GM12878 (cell line): ENCODE data around the gene SARDH. TPM values are rescaled to one million over a fixed set of nuclear protein-coding genes. Genes with fewer than 3 reads are reported as not detected.

ENCODE experiments used
- ATAC-seq: fragments of 200-7000 bp; cut with Tn5 transposase; 3 replicates; pipeline ENCODE4 v1.9.1; 2020; ENCODE audit warnings: mild to moderate bottlenecking, moderate library complexity
- BruUV-seq: library from RNA; stranded (reverse); fragments of 400-500 nt; replicated peaks from 2 replicates; lab custom pipeline; 2021; lab: Mats Ljungman, UMichigan
- CTCF ChIA-PET: fragments of 300-600 bp; sonication (Branson Sonifier 250); formaldehyde crosslinking; extraction: SDS; loops from one replicate; lab custom pipeline; 2021; ENCODE audit warnings: inconsistent platforms; lab: Yijun Ruan, JAX
- POLR2A ChIA-PET: fragments of 350-600 bp; formaldehyde crosslinking; extraction: SDS; loops from one replicate; lab custom pipeline; 2021; ENCODE audit warnings: inconsistent platforms; lab: Charles Lee
- RAD21 ChIA-PET: fragments of 300-600 bp; sonication (Branson Sonifier 250); formaldehyde crosslinking; loops from one replicate; lab custom pipeline; 2023; ENCODE audit warnings: antibody characterized with exemption; ENCODE audit not compliant: unreplicated experiment; lab: Charles Lee
- SMC1A ChIA-PET: fragments of 300-600 bp; sonication (Branson Sonifier 250); formaldehyde crosslinking; loops from one replicate; lab custom pipeline; 2023; ENCODE audit not compliant: unreplicated experiment, uncharacterized antibody; lab: Charles Lee
- DNase-seq: peaks from one replicate; pipeline ENCODE4 v3.0.0-alpha.2; 2011; ENCODE audit warnings: low read depth, low spot score
- FAIRE-seq: peaks from 3 replicates; lab custom pipeline; 2011; peaks lifted over from hg19 to GRCh38; lab: Jason Lieb, UNC
- H2AFZ ChIP-seq: 2 replicates; pipeline ENCODE4 v1.6.0; 2011; ENCODE audit warnings: low read depth, low read length, control low read depth; ENCODE audit not compliant: control insufficient read depth
- H3K27ac ChIP-seq: 2 replicates; pipeline ENCODE4 v1.5.1; 2011; ENCODE audit warnings: control low read depth; ENCODE audit not compliant: control insufficient read depth, insufficient read depth
- H3K27me3 ChIP-seq, 2 experiments: replicated peaks in 1 of 2; 2 replicates each; pipeline versions ENCODE4 v1.6.0 to v1.6.1; 2011; ENCODE audit warnings: low read length in 1 of 2; ENCODE audit not compliant: control insufficient read depth in 2 of 2, insufficient read depth in 2 of 2
- H3K36me3 ChIP-seq, 2 experiments: 2 replicates each; pipeline ENCODE4 v1.5.1; 2011; ENCODE audit warnings: low read length in 1 of 2; ENCODE audit not compliant: control insufficient read depth in 2 of 2, insufficient read depth in 2 of 2
- H3K4me1 ChIP-seq: 2 replicates; pipeline ENCODE4 v1.6.1; 2011; ENCODE audit warnings: mild to moderate bottlenecking, low read length, moderate library complexity, mixed read lengths; ENCODE audit not compliant: control insufficient read depth, insufficient read depth
- H3K4me2 ChIP-seq: 2 replicates; pipeline ENCODE4 v1.6.0; 2011; ENCODE audit warnings: control low read depth; ENCODE audit not compliant: control insufficient read depth, insufficient read depth
- H3K4me3 ChIP-seq: fragments of 200-600 bp; sonication (generic); 2 replicates; pipeline ENCODE4 v1.5.1; 2016
- H3K79me2 ChIP-seq: 2 replicates; pipeline ENCODE4 v1.6.0; 2011; ENCODE audit warnings: low read length; ENCODE audit not compliant: control insufficient read depth, insufficient read depth
- H3K9ac ChIP-seq: 2 replicates; pipeline ENCODE4 v1.8.0; 2011; ENCODE audit warnings: low read length, control low read depth, mixed read lengths; ENCODE audit not compliant: control insufficient read depth, insufficient read depth
- H3K9me3 ChIP-seq: replicated peaks from 3 replicates; pipeline ENCODE4 v1.5.1; 2011; ENCODE audit warnings: mild to moderate bottlenecking, low read length; ENCODE audit not compliant: control insufficient read depth, insufficient read depth
- H4K20me1 ChIP-seq: 2 replicates; pipeline ENCODE4 v1.6.0; 2011; ENCODE audit not compliant: control insufficient read depth, insufficient read depth
- CREM ChIP-seq: IDR thresholded peaks from 2 replicates; pipeline ENCODE4 v1.6.1; 2014; ENCODE audit warnings: antibody characterized with exemption, low read depth
- KLF5 ChIP-seq: fragments of 450-650 bp; IDR thresholded peaks from 2 replicates; pipeline ENCODE4 v1.6.1; 2014; ENCODE audit warnings: mild to moderate bottlenecking; ENCODE audit not compliant: partially characterized antibody
- MXI1 ChIP-seq: fragments of 150-350 bp; IDR thresholded peaks from 2 replicates; pipeline ENCODE4 v1.6.1; 2011; ENCODE audit warnings: low read depth, mild to moderate bottlenecking, inconsistent platforms, low read length, improper control_type of control experiment
- POLR2AphosphoS5 ChIP-seq: IDR thresholded peaks from 2 replicates; pipeline ENCODE4 v1.6.1; 2011; ENCODE audit warnings: mild to moderate bottlenecking, low read length, inconsistent platforms
- SMARCA5 ChIP-seq: fragments of 450-650 bp; IDR thresholded peaks from 2 replicates; pipeline ENCODE4 v1.6.1; 2017; ENCODE audit warnings: mild to moderate bottlenecking
- whole genome bisulfite sequencing: methylation state at CpG from one replicate; pipeline ENCODE4 v1.1.6; 2016; ENCODE audit warnings: low lambda C conversion rate; ENCODE audit not compliant: insufficient replicate concordance, insufficient coverage; ENCODE audit errors: missing lambda C conversion rate; 5-methylcytosine and 5-hydroxymethylcytosine counted together
- in situ Hi-C: fragments of 300-500 bp; cut with MboI; formaldehyde crosslinking; loops from 9 replicates; pipeline ENCODE4 v1.14.3; 2018; ENCODE audit warnings: mixed read lengths
- intact Hi-C: fragments of 100-400 bp; cut with micrococcal nuclease; formaldehyde crosslinking; loops from one replicate; pipeline ENCODE4 v1.14.2; 2022; ENCODE audit not compliant: unreplicated experiment
- polyA plus RNA-seq, 11 experiments: library from polyadenylated mRNA; depleted of rRNA in 4 of 11; unstranded in 6 of 11; stranded (reverse) in 5 of 11; fragments of >200 nt; fragmentation: Nextera tagmentation in 4 of 11; fragmentation: Illumina TruSeq in 1 of 11; extraction: Ambion mirVana in 4 of 11; extraction: Trizol in 1 of 11; gene quantifications; 1 replicate in 1 of 11; 2 replicates in 10 of 11; pipeline versions ENCODE4 v1.2.1 to v1.2.3, GENCODE V29; 2011 to 2016; ENCODE audit warnings: inconsistent platforms in 2 of 11, missing spikeins in 2 of 11, low read depth in 1 of 11
- total RNA-seq, 4 experiments: library from RNA; depleted of rRNA in 3 of 4; stranded (reverse); fragments of >200 nt in 3 of 4; fragmentation: Illumina TruSeq in 1 of 4; extraction: Trizol in 1 of 4; gene quantifications; 2 replicates each; pipeline versions ENCODE4 v1.2.1 to v1.2.3, GENCODE V29; 2013 to 2021
- TF ChIP-seq, protein P1 (sequence below): fragments of 450-650 bp; IDR thresholded peaks from 2 replicates; pipeline ENCODE4 v1.6.1; 2018; ENCODE audit warnings: mild to moderate bottlenecking, low read depth, moderate library complexity; ENCODE audit not compliant: partially characterized antibody
- TF ChIP-seq, protein P2 (sequence below): IDR thresholded peaks from 2 replicates; pipeline ENCODE4 v1.6.1; 2012; ENCODE audit warnings: low read depth, low read length, improper control_type of control experiment

The SARDH gene
- total and polyA plus RNA-seq, 10 of the 15 experiments (the other 5 are each of a cell fraction or from before 2014, with no cell fraction given): 0.03 to 0.15 (median 0.10) TPM; not detected in 6

DNA sequence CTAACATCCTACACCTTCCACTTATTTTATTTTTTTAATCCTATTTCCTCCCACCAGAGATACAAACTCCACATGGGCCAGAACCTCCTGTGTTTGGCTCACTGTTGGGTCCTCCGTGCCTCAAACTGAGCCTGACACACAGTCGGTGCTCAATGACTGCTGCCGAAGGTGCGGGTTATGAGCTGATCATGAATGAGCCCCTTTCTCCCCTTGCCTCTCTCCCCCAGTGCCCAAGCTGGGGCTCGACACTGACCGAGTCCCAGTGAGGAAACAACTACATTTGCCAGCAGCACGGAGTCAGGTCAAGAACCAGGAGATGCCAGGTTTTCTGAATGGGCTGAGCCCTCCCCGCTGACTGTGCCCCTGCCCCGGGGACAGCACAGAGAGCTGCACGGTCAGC is 45.0 kb downstream of the SARDH start (continued):
- TF ChIP-seq, protein P1, sequence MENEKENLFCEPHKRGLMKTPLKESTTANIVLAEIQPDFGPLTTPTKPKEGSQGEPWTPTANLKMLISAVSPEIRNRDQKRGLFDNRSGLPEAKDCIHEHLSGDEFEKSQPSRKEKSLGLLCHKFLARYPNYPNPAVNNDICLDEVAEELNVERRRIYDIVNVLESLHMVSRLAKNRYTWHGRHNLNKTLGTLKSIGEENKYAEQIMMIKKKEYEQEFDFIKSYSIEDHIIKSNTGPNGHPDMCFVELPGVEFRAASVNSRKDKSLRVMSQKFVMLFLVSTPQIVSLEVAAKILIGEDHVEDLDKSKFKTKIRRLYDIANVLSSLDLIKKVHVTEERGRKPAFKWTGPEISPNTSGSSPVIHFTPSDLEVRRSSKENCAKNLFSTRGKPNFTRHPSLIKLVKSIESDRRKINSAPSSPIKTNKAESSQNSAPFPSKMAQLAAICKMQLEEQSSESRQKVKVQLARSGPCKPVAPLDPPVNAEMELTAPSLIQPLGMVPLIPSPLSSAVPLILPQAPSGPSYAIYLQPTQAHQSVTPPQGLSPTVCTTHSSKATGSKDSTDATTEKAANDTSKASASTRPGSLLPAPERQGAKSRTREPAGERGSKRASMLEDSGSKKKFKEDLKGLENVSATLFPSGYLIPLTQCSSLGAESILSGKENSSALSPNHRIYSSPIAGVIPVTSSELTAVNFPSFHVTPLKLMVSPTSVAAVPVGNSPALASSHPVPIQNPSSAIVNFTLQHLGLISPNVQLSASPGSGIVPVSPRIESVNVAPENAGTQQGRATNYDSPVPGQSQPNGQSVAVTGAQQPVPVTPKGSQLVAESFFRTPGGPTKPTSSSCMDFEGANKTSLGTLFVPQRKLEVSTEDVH: no peak
- TF ChIP-seq, protein P2, sequence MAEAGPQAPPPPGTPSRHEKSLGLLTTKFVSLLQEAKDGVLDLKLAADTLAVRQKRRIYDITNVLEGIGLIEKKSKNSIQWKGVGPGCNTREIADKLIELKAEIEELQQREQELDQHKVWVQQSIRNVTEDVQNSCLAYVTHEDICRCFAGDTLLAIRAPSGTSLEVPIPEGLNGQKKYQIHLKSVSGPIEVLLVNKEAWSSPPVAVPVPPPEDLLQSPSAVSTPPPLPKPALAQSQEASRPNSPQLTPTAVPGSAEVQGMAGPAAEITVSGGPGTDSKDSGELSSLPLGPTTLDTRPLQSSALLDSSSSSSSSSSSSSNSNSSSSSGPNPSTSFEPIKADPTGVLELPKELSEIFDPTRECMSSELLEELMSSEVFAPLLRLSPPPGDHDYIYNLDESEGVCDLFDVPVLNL: no peak
- TF ChIP-seq CREM: no peak

DNA sequence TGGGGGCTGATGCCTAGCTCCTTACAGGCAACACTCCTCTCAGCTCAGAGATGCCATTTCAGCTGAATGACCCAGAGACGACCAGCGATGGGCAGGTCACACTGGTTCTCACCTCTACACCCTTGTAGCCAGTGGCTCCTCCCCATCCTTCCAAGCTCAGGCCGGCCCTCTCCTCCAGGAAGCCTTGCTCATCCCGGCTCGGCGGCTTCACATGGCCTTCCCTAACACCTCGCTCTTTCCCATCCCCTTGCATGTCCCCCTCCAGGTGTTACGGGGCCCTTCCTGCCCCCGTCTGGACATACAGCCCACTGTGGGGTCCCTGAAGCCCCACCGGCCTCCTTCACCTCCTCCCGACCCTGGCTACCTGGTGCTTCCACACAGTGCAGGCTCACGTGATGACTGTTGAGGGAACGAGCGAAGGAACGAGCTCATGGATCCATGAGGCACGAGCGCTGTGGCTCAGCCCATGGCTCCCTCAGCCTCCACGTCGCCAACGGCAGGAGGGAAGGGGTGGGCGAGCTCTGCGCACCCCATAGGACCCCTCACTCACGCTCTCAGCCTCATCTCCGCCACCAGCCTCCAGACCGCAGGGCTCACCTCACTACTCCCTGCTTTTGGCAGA is 45.7 kb downstream of the SARDH start:
- intact Hi-C loops (no loop called here), in situ Hi-C loops (no loop called here)
- TF ChIP-seq KLF5 (no peak), SMARCA5 (no peak), MXI1 (no peak), POLR2AphosphoS5 (no peak)
- RAD21 ChIA-PET: no interaction called here
- Histone ChIP-seq H2AFZ (no peak overlapping the region), H3K79me2 (no peaks in the 10 kb centered on the region), H3K9me3 (no peaks in the 10 kb centered on the region), H3K4me1 (no peaks in the 10 kb centered on the region), H3K4me2 (no peak overlapping the region), H4K20me1 (no peaks in the 10 kb centered on the region), H3K36me3 (no peaks in the 10 kb centered on the region), H3K4me3 (no peak overlapping the region), H3K27ac (no peak overlapping the region), H3K27me3 (no peaks in the 10 kb centered on the region; a peak in 1 of 4 replicates), H3K9ac (no peak overlapping the region)
- DNase-seq: no peak
- no peak for FAIRE-seq
- no peak for ATAC-seq
- 17% methylated on average over 22 of the region's 25 CpGs for WGBS
- SMC1A ChIA-PET: no interaction called here
- no TSS peak for BruUV-seq
- CTCF ChIA-PET: no interaction called here
- POLR2A ChIA-PET: no interaction called here
